ENCODE measurements around the gene KCNMB2. TPM values are rescaled to one million over a fixed set of nuclear protein-coding genes. Genes with fewer than 3 reads are reported as not detected.

The KCNMB2 gene
- polyA plus RNA-seq, 1 donor (not counting 4 experiments of a cell fraction or from before 2014, with no cell fraction given): not detected

GRCh38 chr3:178569826-178570225 lies 33.6 kb downstream of the KCNMB2 start:
- no peak for TF ChIP-seq CTCF (optimal IDR thresholded peaks at IDR 0.05 in 1 of 3, IDR thresholded peaks at IDR 0.05 in 1 of 3, conservative IDR thresholded peaks at IDR 0.05 in 1 of 3; ENCODE audit: extremely low read depth in 1 of 3, insufficient read depth in 2 of 3, low read length in 3 of 3)
- no peak for TF ChIP-seq EZH2 (IDR thresholded peaks at IDR 0.05; ENCODE audit: low read length)
- Histone ChIP-seq H3K27me3 (ENCODE audit: control insufficient read depth, extremely low read depth, insufficient read depth, low read length) (no peaks in the 10 kb centered on the region), H3K9ac (ENCODE audit: control insufficient read depth, extremely low read depth, insufficient read depth, low read length) (no peak overlapping the region), H3K9me1 (ENCODE audit: control insufficient read depth, extremely low read depth, insufficient read depth, low read length) (no peaks in the 10 kb centered on the region), H3K36me3 (ENCODE audit: control insufficient read depth in 2 of 2, extremely low read depth in 1 of 2, insufficient read depth in 2 of 2, low read length in 2 of 2) (no peaks in the 10 kb centered on the region), H4K20me1 (ENCODE audit: control insufficient read depth, extremely low read depth, insufficient read depth, low read length) (no peaks in the 10 kb centered on the region), H2AFZ (ENCODE audit: control insufficient read depth, low read length) (no peak overlapping the region), H3K4me3 (ENCODE audit: control insufficient read depth in 2 of 3, extremely low read depth in 1 of 3, insufficient read depth in 2 of 3, low read depth in 1 of 3, low read length in 3 of 3) (no peak overlapping the region), H3K4me2 (ENCODE audit: control insufficient read depth, extremely low read depth, insufficient read depth, low read depth, low read length) (no peak overlapping the region), H3K4me1 (ENCODE audit: control insufficient read depth, extremely low read depth, insufficient read depth, low read length) (no peaks in the 10 kb centered on the region), H3K9me3 (ENCODE audit: control insufficient read depth, low read depth, low read length) (no peaks in the 10 kb centered on the region), H3K27ac (ENCODE audit: control insufficient read depth, insufficient read depth, low read length) (no peak overlapping the region), H3K79me2 (ENCODE audit: control insufficient read depth, insufficient read depth, low read length) (no peaks in the 10 kb centered on the region)
- DNase-seq (ENCODE audit: low read depth, low spot score) (no peak), FAIRE-seq (no peak)
- dilution Hi-C loops (cut with MboI; ENCODE audit: extremely low pct_ligation_motif_present, low sequenced_read_pairs): no loop called here

GRCh38 chr3:178583963-178584575 lies 47.8 kb downstream of the KCNMB2 start:
- Histone ChIP-seq H4K20me1 (ENCODE audit: control insufficient read depth, extremely low read depth, insufficient read depth, low read length) (no peaks in the 10 kb centered on the region), H3K4me1 (ENCODE audit: control insufficient read depth, extremely low read depth, insufficient read depth, low read length) (no peaks in the 10 kb centered on the region), H3K27ac (ENCODE audit: control insufficient read depth, insufficient read depth, low read length) (no peak overlapping the region), H3K9ac (ENCODE audit: control insufficient read depth, extremely low read depth, insufficient read depth, low read length) (no peak overlapping the region), H3K4me2 (ENCODE audit: control insufficient read depth, extremely low read depth, insufficient read depth, low read depth, low read length) (no peak overlapping the region), H3K27me3 (ENCODE audit: control insufficient read depth, extremely low read depth, insufficient read depth, low read length) (no peaks in the 10 kb centered on the region), H2AFZ (ENCODE audit: control insufficient read depth, low read length) (no peak overlapping the region), H3K9me3 (ENCODE audit: control insufficient read depth, low read depth, low read length) (no peaks in the 10 kb centered on the region), H3K4me3 (ENCODE audit: control insufficient read depth in 2 of 3, extremely low read depth in 1 of 3, insufficient read depth in 2 of 3, low read depth in 1 of 3, low read length in 3 of 3) (no peak overlapping the region), H3K36me3 (ENCODE audit: control insufficient read depth in 2 of 2, extremely low read depth in 1 of 2, insufficient read depth in 2 of 2, low read length in 2 of 2) (no peaks in the 10 kb centered on the region), H3K9me1 (ENCODE audit: control insufficient read depth, extremely low read depth, insufficient read depth, low read length) (no peaks in the 10 kb centered on the region), H3K79me2 (ENCODE audit: control insufficient read depth, insufficient read depth, low read length) (no peaks in the 10 kb centered on the region)
- FAIRE-seq (peak; percentile 53), DNase-seq (ENCODE audit: low read depth, low spot score) (no peak)
- dilution Hi-C loops (cut with MboI; ENCODE audit: extremely low pct_ligation_motif_present, low sequenced_read_pairs): no loop called here
- TF ChIP-seq CTCF (optimal IDR thresholded peaks at IDR 0.05 in 1 of 3, IDR thresholded peaks at IDR 0.05 in 1 of 3, conservative IDR thresholded peaks at IDR 0.05 in 1 of 3; ENCODE audit: extremely low read depth in 1 of 3, insufficient read depth in 2 of 3, low read length in 3 of 3) (no peak), EZH2 (IDR thresholded peaks at IDR 0.05; ENCODE audit: low read length) (no peak)

All from keratinocyte (primary cell).